H1 (cell line): ENCODE measurements around the gene TEKT5. TPM values are rescaled to one million over a fixed set of nuclear protein-coding genes. Genes with fewer than 3 reads are reported as not detected.

Source experiments
- CTCF ChIA-PET: fragments of 300-600 bp; sonication (Branson Sonifier 250); formaldehyde crosslinking; loops from one replicate; lab custom pipeline; 2021; ENCODE audit not compliant: partially characterized antibody; lab: Charles Lee
- POLR2A ChIA-PET: fragments of 300-600 bp; sonication (Branson Sonifier 250); formaldehyde crosslinking; loops from one replicate; lab custom pipeline; 2021; ENCODE audit warnings: inconsistent platforms; ENCODE audit not compliant: partially characterized antibody; lab: Charles Lee
- DNase-seq, 2 experiments: peaks; one replicate each; pipeline versions ENCODE4 v3.0.0 to v3.0.0-alpha.2; 2010 to 2022; ENCODE audit warnings: low spot score in 2 of 2, low read depth in 1 of 2, mixed read lengths in 1 of 2
- FAIRE-seq: peaks from 2 replicates; lab custom pipeline; 2011; peaks lifted over from hg19 to GRCh38; lab: Jason Lieb, UNC
- H2AFZ ChIP-seq: 2 replicates; pipeline ENCODE4 v1.8.1; 2012; ENCODE audit warnings: low read length, inconsistent platforms
- H2AK5ac ChIP-seq: 2 replicates; pipeline ENCODE4 v1.6.1; 2013; ENCODE audit warnings: low read depth, low read length
- H2BK120ac ChIP-seq: replicated peaks from 2 replicates; pipeline ENCODE3; 2013; ENCODE audit warnings: low read depth, low read length, inconsistent platforms
- H2BK12ac ChIP-seq: 2 replicates; pipeline ENCODE4 v1.6.1; 2013; ENCODE audit warnings: low read depth, low read length
- H2BK15ac ChIP-seq: 2 replicates; pipeline ENCODE4 v1.6.1; 2013; ENCODE audit warnings: low read length
- H2BK20ac ChIP-seq: 2 replicates; pipeline ENCODE4 v1.6.1; 2013; ENCODE audit warnings: low read length
- H2BK5ac ChIP-seq: 2 replicates; pipeline ENCODE4 v1.6.1; 2013; ENCODE audit warnings: low read depth, low read length
- H3K14ac ChIP-seq: 2 replicates; pipeline ENCODE4 v1.6.1; 2013; ENCODE audit warnings: inconsistent platforms; ENCODE audit not compliant: insufficient read length
- H3K18ac ChIP-seq: 2 replicates; pipeline ENCODE4 v1.6.1; 2013; ENCODE audit warnings: low read length; ENCODE audit errors: extremely low read depth
- H3K23ac ChIP-seq: 2 replicates; pipeline ENCODE4 v1.6.1; 2013; ENCODE audit warnings: inconsistent platforms; ENCODE audit not compliant: insufficient read length
- H3K23me2 ChIP-seq: 2 replicates; pipeline ENCODE4 v1.6.1; 2013; ENCODE audit warnings: low read depth, low read length
- H3K27ac ChIP-seq: 2 replicates; pipeline ENCODE4 v1.6.1; 2011; ENCODE audit warnings: low read depth, low read length, inconsistent platforms
- H3K27me3 ChIP-seq, 4 experiments: replicated peaks in 1 of 4; 1 replicate in 1 of 4; 2 replicates in 3 of 4; pipeline versions ENCODE4 v1.6.1 to v1.8.1; 2011 to 2013; ENCODE audit warnings: low read length in 3 of 4, mild to moderate bottlenecking in 3 of 4, inconsistent platforms in 2 of 4, mixed read lengths in 2 of 4, moderate library complexity in 1 of 4; ENCODE audit not compliant: control insufficient read depth in 3 of 4, insufficient read depth in 3 of 4; ENCODE audit errors: extremely low read depth in 1 of 4
- H3K36me3 ChIP-seq, 4 experiments: 2 replicates each; pipeline versions ENCODE4 v1.6.1 to v1.8.1; 2011 to 2013; ENCODE audit warnings: mild to moderate bottlenecking in 4 of 4, low read length in 3 of 4, moderate library complexity in 2 of 4, control low read depth in 1 of 4, inconsistent platforms in 1 of 4; ENCODE audit not compliant: insufficient read depth in 4 of 4, control insufficient read depth in 2 of 4
- H3K4ac ChIP-seq: replicated peaks from 2 replicates; pipeline ENCODE3; 2013; ENCODE audit warnings: low read length, low read depth, mixed read lengths, inconsistent platforms; ENCODE audit not compliant: insufficient read length
- H3K4me1 ChIP-seq, 4 experiments: replicated peaks in 1 of 4; 1 replicate in 1 of 4; 2 replicates in 3 of 4; pipeline versions ENCODE4 v1.6.1 to v1.8.1; 2011 to 2013; ENCODE audit warnings: low read length in 3 of 4, inconsistent platforms in 2 of 4, mixed read lengths in 1 of 4; ENCODE audit not compliant: insufficient read depth in 4 of 4, control insufficient read depth in 3 of 4
- H3K4me2 ChIP-seq, 2 experiments: 2 replicates each; pipeline versions ENCODE4 v1.6.1 to v1.8.1; 2011 to 2013; ENCODE audit warnings: low read depth in 2 of 2, low read length in 2 of 2, control low read depth in 1 of 2, inconsistent platforms in 1 of 2, mild to moderate bottlenecking in 1 of 2; ENCODE audit not compliant: insufficient read depth in 1 of 2
- H3K4me3 ChIP-seq, 4 experiments: fragments of 200-600, 300-600 bp in 1 of 4; sonication (generic), shearing (Covaris generic), sonication (Bioruptor Twin) in 1 of 4; 2 replicates each; pipeline versions ENCODE4 v1.5.1 to v1.8.1; 2011 to 2016; ENCODE audit warnings: low read length in 4 of 4, low read depth in 3 of 4, control low read depth in 2 of 4, inconsistent platforms in 2 of 4, mild to moderate bottlenecking in 2 of 4, mixed read lengths in 1 of 4, moderate library complexity in 1 of 4; ENCODE audit not compliant: insufficient read depth in 2 of 4; ENCODE audit errors: extremely low read depth in 1 of 4
- H3K56ac ChIP-seq: replicated peaks from 2 replicates; pipeline ENCODE3; 2013; ENCODE audit warnings: low read depth, mild to moderate bottlenecking, mixed read lengths, low read length, inconsistent platforms; ENCODE audit not compliant: insufficient read length
- H3K79me1 ChIP-seq: 2 replicates; pipeline ENCODE4 v1.6.1; 2013; ENCODE audit warnings: low read depth, low read length, control low read depth
- H3K79me2 ChIP-seq, 2 experiments: 2 replicates each; pipeline versions ENCODE4 v1.6.1 to v1.8.1; 2012 to 2013; ENCODE audit warnings: low read length in 2 of 2, mild to moderate bottlenecking in 2 of 2, inconsistent platforms in 1 of 2; ENCODE audit not compliant: insufficient read depth in 2 of 2, control insufficient read depth in 1 of 2
- H3K9ac ChIP-seq, 4 experiments: replicated peaks in 1 of 4; 1 replicate in 1 of 4; 2 replicates in 3 of 4; pipeline versions ENCODE4 v1.6.1 to v1.8.1; 2011 to 2013; ENCODE audit warnings: low read depth in 3 of 4, low read length in 3 of 4, control low read depth in 2 of 4, mild to moderate bottlenecking in 2 of 4, moderate library complexity in 2 of 4, inconsistent platforms in 1 of 4; ENCODE audit errors: extremely low read depth in 1 of 4
- H3K9me3 ChIP-seq, 2 experiments: 2 replicates each; pipeline versions ENCODE4 v1.6.1 to v1.8.1; 2012 to 2013; ENCODE audit warnings: mild to moderate bottlenecking in 2 of 2, moderate library complexity in 2 of 2, control low read depth in 1 of 2, inconsistent platforms in 1 of 2, low read depth in 1 of 2, low read length in 1 of 2, mixed read lengths in 1 of 2; ENCODE audit not compliant: insufficient read depth in 2 of 2
- H4K20me1 ChIP-seq, 2 experiments: replicated peaks in 1 of 2; 2 replicates each; pipeline versions ENCODE3 to v1.8.1; 2011 to 2013; ENCODE audit warnings: inconsistent platforms in 2 of 2, low read length in 2 of 2, mild to moderate bottlenecking in 1 of 2; ENCODE audit not compliant: insufficient read depth in 2 of 2, control insufficient read depth in 1 of 2
- H4K5ac ChIP-seq: 2 replicates; pipeline ENCODE4 v1.6.1; 2013; ENCODE audit warnings: low read length, low read depth, mixed read lengths, inconsistent platforms; ENCODE audit not compliant: insufficient read length
- H4K8ac ChIP-seq: 2 replicates; pipeline ENCODE4 v1.8.0; 2013; ENCODE audit warnings: mild to moderate bottlenecking, moderate library complexity, low read length, inconsistent platforms; ENCODE audit not compliant: insufficient read depth; ENCODE audit errors: extremely low read depth
- H4K91ac ChIP-seq: replicated peaks from 2 replicates; pipeline ENCODE3; 2013; ENCODE audit warnings: low read length, mixed read lengths, inconsistent platforms; ENCODE audit not compliant: insufficient read length
- ASH2L ChIP-seq: fragments of 200-600, 300-600 bp; sonication (generic); IDR thresholded peaks from one replicate; pipeline ENCODE4 v1.7.1; 2017; ENCODE audit warnings: low read length
- CBX5 ChIP-seq: fragments of 300-800, 300-1000 bp; sonication (generic); IDR thresholded peaks from 2 replicates; pipeline ENCODE4 v1.7.1; 2016; ENCODE audit warnings: antibody characterized with exemption, low read length, low read depth
- E2F6 ChIP-seq: IDR thresholded peaks from 2 replicates; pipeline ENCODE4 v1.6.1; 2012; ENCODE audit warnings: inconsistent platforms
- EP300 ChIP-seq, 2 experiments: IDR thresholded peaks; 1 replicate in 1 of 2; 2 replicates in 1 of 2; pipeline ENCODE4 v1.6.1; 2011 to 2012; ENCODE audit warnings: low read depth in 2 of 2, low read length in 2 of 2, mild to moderate bottlenecking in 2 of 2, borderline replicate concordance in 1 of 2, inconsistent platforms in 1 of 2, moderate library complexity in 1 of 2
- NANOG ChIP-seq: IDR thresholded peaks from 2 replicates; pipeline ENCODE4 v1.6.1; 2011; ENCODE audit warnings: low read length, low read depth, mild to moderate bottlenecking, inconsistent platforms; ENCODE audit not compliant: insufficient read depth, poor library complexity, severe bottlenecking
- NRF1 ChIP-seq: IDR thresholded peaks from 2 replicates; pipeline ENCODE4 v1.6.1; 2011; ENCODE audit warnings: mild to moderate bottlenecking, low read depth, low read length, improper control_type of control experiment
- RBBP5 ChIP-seq: IDR thresholded peaks from 2 replicates; pipeline ENCODE4 v1.7.1; 2012; ENCODE audit warnings: low read depth, mild to moderate bottlenecking, inconsistent platforms, low read length, moderate library complexity, borderline replicate concordance
- RXRA ChIP-seq: IDR thresholded peaks from 2 replicates; pipeline ENCODE4 v1.6.1; 2011; ENCODE audit warnings: low read depth, mild to moderate bottlenecking, low read length, moderate library complexity; ENCODE audit not compliant: insufficient read depth
- SP1 ChIP-seq: IDR thresholded peaks from 2 replicates; pipeline ENCODE4 v1.6.1; 2011; ENCODE audit warnings: low read depth, low read length
- ZNF274 ChIP-seq: IDR thresholded peaks from 2 replicates; pipeline ENCODE4 v1.7.0; 2012; ENCODE audit warnings: low read length, borderline replicate concordance; ENCODE audit errors: extremely low read depth
- whole genome bisulfite sequencing, 2 experiments: shearing (Covaris generic) in 1 of 2; methylation state at CpG; one replicate each; pipeline versions ENCODE4 v1.1.6 to v1.1.7; 2013 to 2015; ENCODE audit warnings: low lambda C conversion rate in 2 of 2, mixed read lengths in 2 of 2, inconsistent platforms in 1 of 2, low coverage in 1 of 2, missing lambda C conversion rate in 1 of 2; ENCODE audit not compliant: insufficient replicate concordance in 2 of 2, insufficient coverage in 1 of 2, insufficient read length in 1 of 2; ENCODE audit errors: extremely low coverage in 1 of 2, missing lambda C conversion rate in 1 of 2; 5-methylcytosine and 5-hydroxymethylcytosine counted together
- polyA plus RNA-seq, 7 experiments: library from polyadenylated mRNA; depleted of rRNA in 3 of 7; stranded (reverse) in 5 of 7; unstranded in 2 of 7; fragments of >200 nt in 5 of 7; fragments of 200-250 nt in 2 of 7; gene quantifications; 1 replicate in 5 of 7; 2 replicates in 1 of 7; 4 replicates in 1 of 7; pipeline versions ENCODE4 v1.2.1 to v1.2.3, GENCODE V29; 2011 to 2013; ENCODE audit warnings: missing spikeins in 2 of 7, mixed read lengths in 2 of 7
- total RNA-seq: library from RNA; stranded (reverse); fragmentation: NEBNext Ultra II Directional; extraction: Animal tissue kit (Norgen Biotek cat#: 25700); gene quantifications from 2 replicates; pipeline ENCODE4 v1.2.1, GENCODE V29; 2021

TEKT5 gene
- total and polyA plus RNA-seq, 2 of the 8 experiments (the other 6 are each of a cell fraction or from before 2014, with no cell fraction given): 0.95 TPM; not detected in 1

GRCh38 chr16:10601444-10602408 lies 93.0 kb downstream of the TEKT5 start:
- no peak overlapping the region for H2AK5ac ChIP-seq
- no peak overlapping the region for H3K4ac ChIP-seq
- POLR2A ChIA-PET: interaction anchor here (1.3 to 1.4 kb wide), 2 partner anchors 8 to 18 kb away, joined by 4 read pairs; no protein-coding TSS in a partner anchor
- H3K27ac ChIP-seq: no peak overlapping the region
- H3K4me1 ChIP-seq: peaks cover 0 to 6% (median 0%) of the 10 kb centered on the region in 4 experiments; a peak in 3 of 7 replicates
- no peaks in the 10 kb centered on the region for H3K79me2 ChIP-seq
- CTCF ChIA-PET: interaction anchor here (1.0 to 3.4 kb wide), 6 partner anchors 9 to 28 kb away, joined by 3 to 22 read pairs (median 3); partner anchors contain the start of gene EMP2
- H3K4me3 ChIP-seq: no peak overlapping the region
- H4K91ac ChIP-seq: no peak overlapping the region
- H3K4me2 ChIP-seq: no peak overlapping the region
- H3K23ac ChIP-seq: no peak overlapping the region
- no peak overlapping the region for H2BK20ac ChIP-seq
- H2BK5ac ChIP-seq: no peak overlapping the region; the same call in 1 of the 2 replicates
- no peaks in the 10 kb centered on the region for H3K79me1 ChIP-seq
- no peak overlapping the region for H3K56ac ChIP-seq
- DNase-seq: no peak
- H3K27me3 ChIP-seq: no peaks in the 10 kb centered on the region; a peak in 1 of 7 replicates
- no peak overlapping the region for H2BK120ac ChIP-seq
- no peak overlapping the region for H3K14ac ChIP-seq
- peaks cover 2% of the 10 kb centered on the region; the same call in 1 of the 2 replicates for H3K23me2 ChIP-seq
- H3K9me3 ChIP-seq: no peaks in the 10 kb centered on the region
- FAIRE-seq: no peak
- WGBS, 2 experiments: 87% methylated on average over 12 of the region's 13 CpGs; no CpG with 5 or more reads in 1 of the 2 experiments
- H3K9ac ChIP-seq: no peak overlapping the region
- no peaks in the 10 kb centered on the region for H3K36me3 ChIP-seq
- no peak overlapping the region for H2AFZ ChIP-seq
- H4K20me1 ChIP-seq: no peaks in the 10 kb centered on the region
- H2BK15ac ChIP-seq: 0 out of 2 replicates have a peak overlapping the region, but pooled peaks have one; percentile 5
- no peak overlapping the region; the same call in 1 of the 2 replicates for H3K18ac ChIP-seq
- H4K8ac ChIP-seq: no peak overlapping the region
- no peak overlapping the region for H2BK12ac ChIP-seq
- H4K5ac ChIP-seq: no peak overlapping the region
- no peak for TF ChIP-seq RBBP5
- no peak for TF ChIP-seq NANOG
- no peak for TF ChIP-seq EP300 (IDR thresholded peaks at IDR 0.05; ENCODE audit: borderline replicate concordance in 1 of 2, low read depth in 2 of 2, low read length in 2 of 2)
- TF ChIP-seq RXRA: no peak
- no peak for TF ChIP-seq CBX5
- TF ChIP-seq NRF1: no peak
- no peak for TF ChIP-seq SP1
- TF ChIP-seq ZNF274: no peak
- TF ChIP-seq E2F6: no peak
- TF ChIP-seq ASH2L: no peak
